HG02588 (cell line): ENCODE results near the gene TMEM190.
"Not testable (repeated sequence)": the region's sequence is repeated elsewhere in the genome, so short reads cannot be mapped to it uniquely, and the experiment has no call there.

ENCODE experiments used
- ATAC-seq: cut with Tn5 transposase; IDR thresholded peaks from one replicate; pipeline ENCODE4 v1.9.1; 2021; ENCODE audit warnings: mild to moderate bottlenecking, moderate library complexity; ENCODE audit not compliant: unreplicated experiment

TMEM190 gene

DNA sequence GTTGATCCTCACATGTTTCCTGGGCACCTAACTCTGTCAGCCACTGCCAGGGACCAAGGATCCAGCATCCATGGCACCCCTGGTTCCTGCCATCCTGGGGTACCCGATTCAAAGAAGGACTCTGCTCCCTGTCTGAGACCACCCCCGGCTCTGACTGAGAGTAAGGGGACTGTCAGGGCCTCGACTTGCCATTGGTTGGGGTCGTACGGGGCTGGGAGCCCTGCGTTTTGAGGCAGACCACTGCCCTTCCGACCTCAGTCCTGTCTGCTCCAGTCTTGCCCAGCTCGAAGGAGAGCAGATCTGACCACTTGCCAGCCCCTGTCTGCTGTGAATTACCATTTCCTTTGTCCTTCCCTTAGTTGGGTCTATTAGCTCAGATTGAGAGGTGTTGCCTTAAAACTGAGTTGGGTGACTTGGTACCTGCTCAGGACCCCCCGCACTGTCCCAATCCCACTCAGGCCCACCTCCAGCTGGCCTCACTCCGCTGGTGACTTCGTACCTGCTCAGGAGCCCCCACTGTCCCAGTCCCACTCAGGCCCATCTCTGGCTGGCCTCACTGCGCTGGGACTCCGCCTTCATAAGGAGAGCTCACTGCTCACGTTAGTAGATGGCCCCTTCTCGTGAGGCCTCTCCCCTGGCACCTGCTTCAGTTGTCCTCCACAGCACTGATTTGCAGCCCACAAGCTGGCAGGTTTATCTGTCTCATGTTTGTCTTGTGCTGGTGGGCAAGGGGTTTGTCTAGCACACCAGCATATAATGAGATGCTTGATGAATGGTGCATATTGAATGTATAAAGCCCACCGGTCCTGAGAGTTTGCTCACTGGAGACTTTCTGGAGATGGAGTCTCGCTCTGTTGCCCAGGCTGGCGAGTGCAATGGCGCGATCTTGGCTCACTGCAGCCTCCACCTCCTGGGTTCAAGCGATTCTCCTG is 13.0 kb downstream of the TMEM190 start:
- ATAC-seq, result no peak

DNA sequence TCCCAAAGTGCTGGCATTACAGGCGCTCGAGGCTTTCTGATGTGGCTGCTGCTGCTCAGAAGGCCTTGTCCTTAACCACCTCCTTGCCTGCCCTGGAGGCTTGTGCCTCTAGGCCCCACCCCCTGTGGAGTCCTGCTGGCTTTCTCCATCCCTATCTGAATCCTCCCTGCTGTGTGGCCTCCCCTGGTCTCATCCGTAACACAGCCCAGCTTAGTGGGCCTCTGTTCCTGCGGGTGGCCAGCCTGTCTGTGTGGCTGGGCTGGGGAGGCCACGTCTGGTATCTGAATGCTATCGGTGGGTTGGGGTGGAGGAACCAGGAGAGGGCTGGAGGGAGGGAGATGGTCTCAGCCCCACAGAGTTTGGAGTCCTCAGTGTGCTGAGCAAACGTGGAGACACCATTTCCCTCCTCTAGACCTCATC is 13.8 kb downstream of the TMEM190 start:
- no peak for ATAC-seq

DNA sequence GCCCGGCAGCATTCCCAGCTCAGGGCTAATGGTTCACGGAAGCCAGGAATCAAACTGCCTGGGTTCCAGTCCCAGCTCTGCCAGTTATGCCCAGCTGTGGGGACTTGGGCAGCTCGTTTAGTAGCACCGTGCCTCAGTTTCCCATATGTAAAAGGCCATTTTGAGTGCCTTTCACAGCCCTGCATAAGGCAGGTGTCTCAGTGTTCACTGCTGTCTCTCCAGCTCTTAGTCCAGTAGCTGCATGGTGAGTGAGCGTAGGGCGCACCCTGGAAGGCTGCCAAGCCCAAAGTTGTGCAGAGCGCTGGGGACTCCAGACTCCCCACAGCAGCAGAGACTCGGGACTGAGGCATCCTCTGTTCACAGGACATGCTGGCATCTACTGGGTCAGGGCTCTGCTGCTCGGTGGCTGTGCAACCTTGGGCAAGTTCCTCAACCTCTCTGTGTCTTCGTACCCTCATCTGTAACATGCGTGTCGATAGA is 14.6 kb downstream of the TMEM190 start:
- ATAC-seq, result no peak

DNA sequence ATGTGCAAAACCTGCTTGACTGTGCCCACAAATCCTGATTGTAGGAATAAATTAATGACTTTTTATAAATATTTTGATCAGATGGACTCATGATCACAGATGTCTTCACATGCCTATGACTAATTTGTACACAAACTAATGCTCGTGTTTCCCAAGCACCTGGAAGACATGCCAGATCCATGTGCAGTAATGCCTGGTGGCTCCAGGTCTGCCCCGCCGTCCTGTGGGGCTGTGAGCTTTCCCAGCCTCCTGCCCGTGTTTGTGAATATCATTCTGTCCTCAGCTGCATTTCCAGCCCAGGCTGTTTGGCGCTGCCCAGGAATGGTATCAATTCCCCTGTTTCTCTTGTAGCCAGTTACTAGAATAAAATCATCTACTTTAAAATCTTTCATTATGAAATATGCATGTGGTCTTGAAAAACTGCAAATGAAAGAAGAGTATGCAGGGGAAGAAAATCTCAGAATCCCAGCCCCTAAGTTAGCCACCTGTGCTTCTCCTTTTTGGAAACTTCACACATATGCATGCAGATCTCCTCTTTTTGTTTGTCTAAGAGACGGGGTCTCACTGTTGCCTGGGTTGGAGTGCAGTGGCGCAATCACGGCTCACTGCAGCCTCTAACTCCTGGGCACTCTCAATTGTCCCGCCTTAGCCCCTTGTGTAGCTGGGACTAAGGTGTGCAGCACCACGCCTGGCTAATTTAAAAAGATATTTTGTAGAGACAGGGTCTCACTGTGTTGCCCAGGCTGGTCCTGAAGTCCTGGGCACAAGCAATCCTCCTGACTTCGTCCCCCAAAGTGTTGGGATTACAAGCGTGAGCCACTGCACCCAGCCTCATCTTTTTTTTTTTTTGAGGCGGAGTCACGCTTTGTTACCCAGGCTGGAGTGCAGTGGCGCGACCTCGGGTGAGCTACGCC is 15.3 kb downstream of the TMEM190 start:
- ATAC-seq, result no peak

DNA sequence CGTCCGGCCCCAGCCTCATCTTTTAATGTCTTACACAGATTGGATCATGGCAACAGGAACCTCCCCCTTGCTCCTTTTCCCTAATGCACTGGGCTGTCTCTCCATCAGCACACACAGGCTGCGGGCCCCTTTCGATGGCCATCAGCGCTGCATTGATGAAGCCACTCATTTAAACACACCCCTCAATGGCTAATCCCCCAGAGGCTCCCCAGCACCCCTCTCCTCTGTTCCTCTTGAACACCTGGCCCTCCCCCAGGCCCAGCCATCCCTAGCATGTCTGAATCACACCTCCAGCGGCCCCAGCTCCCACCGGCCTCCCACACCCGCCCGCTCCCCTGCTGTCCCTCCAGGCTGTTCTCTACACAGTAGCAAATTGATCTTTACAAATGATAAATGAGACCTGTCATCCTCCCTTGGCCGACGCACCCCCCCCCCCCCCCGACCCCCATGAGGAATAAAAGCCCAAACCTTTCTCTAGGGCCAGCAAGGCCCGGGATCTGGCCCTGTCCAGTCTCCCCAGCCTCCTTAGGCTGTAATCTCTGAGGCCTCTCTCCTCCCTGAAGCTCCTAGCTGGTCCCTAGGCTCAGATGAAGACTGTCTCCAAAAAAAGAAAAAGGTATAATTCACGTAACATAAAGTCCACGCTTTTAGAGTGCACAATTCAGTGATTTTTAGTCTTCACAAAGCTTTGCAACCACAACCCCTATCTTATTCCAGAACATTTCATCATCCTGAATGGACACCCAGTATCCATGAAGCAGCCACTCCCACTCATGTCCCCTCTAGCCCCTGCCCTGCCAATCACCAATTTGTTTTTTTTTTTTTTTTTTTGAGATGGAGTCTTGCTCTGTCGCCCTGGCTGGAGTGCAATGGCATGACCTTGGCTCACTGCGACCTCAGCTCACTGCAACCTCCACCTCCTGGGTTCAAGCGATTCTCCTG is 16.5 kb downstream of the TMEM190 start:
- no peak for ATAC-seq

DNA sequence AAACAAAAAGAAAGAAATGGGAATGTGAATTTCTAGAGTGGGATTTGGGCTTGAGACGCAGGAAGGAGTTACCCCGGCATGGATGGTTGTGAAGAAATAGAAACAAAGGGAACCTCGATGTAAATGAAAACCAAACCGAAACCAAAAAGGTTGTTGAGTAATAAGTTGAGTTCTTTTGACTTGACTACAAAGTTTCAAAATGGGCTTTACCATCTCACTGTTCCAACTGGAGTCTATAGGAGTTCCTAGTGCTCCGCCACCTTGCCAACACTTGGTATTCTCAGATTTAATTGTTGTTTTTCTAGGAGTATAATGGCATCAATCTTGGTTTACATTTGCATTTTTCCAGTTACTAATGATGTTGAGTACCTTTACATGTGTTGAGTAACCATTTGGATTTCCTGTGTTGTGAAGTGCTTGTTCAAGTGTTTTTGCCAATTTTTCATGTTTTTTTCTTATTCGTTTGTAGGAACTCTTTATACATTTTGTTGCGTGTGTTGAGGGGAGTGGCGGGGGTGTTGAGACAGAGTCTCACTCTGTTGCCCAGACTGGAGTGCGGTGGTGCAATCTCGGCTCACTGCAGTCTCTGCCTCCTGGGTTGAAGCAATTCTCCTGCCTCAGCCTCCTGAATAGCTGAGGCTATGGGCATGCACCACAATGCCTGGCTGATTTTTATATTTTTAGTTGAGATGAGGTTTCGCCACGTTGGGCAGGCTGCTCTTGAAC is 21.7 kb downstream of the TMEM190 start:
- ATAC-seq, result no peak

DNA sequence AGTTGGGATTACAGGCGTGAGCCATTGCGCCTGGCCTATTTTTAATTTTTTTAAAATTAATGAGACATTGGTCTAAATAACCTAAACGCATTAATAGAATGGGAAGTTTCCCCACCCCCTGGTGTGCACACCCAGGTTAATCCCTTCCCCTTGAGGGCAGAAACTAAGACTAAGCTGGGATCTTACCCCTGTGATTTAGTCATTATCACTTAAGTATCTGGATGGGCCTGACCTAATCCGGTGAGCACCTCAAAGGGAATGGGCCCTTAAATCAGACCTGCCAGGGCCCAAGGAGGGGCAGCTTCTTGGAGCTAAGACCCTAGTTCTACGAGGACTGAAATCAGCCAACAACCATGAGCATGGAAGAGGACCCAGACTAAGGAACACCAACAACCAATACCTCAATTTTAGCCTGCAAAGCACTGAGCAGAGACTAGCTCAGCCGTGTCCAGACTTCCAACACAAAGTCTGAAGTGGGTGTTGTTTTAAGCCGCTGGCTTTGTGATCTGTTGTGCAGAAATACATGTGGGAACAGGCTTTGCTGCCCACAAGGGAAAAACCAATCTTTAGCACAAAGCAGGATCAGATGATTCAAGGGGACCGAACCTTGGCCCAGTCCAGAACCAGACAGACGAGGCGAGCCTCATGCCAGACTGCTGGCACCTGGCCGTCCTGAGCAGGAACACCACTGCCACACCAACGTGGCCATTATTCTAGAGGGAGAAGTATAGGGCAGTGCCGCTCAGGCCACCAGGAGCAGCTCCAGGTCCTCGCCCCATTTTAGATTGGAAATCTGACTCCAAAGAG is 23.9 kb downstream of the TMEM190 start:
- no peak for ATAC-seq

DNA sequence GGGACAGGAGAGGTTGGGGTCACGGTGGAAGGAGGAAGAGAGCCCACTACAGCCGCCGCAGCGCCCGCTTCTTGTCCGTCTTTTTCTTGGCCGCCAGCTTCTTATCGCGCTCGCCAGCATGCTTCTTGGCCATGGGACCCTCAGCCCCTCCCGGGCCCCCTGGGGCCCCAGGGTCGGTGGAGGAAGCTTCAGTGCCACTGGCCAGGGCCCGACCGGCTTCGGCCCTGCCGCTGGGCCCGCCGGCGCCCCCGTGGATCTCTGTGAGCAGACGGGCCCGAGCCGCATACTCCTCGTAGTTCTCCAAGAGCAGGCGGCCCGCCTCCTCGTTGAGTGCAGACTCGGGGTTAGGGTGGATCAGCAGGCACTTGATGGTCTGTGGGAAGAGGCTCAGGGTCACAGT is 24.8 kb downstream of the TMEM190 start:
- not testable (repeated sequence) for ATAC-seq

DNA sequence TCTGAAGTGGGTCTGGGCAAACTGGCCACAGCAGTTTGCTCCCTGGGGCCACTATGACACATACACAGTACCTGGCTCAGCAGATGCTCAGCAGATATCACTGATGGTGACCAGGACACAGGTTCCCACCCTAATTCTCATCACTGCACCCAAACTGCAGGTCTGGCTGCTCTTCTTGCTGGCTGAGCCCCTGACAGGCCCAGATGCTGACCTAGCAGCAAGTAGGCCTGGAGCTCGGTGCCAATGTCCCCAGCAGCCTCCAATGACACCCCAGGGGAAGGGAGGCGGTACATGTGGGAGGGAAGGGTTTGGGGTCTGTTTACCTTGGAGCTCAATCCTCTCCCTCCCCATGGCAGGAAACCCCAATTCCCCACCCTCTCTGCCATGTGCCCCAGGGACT is 25.9 kb downstream of the TMEM190 start:
- ATAC-seq, result no peak

DNA sequence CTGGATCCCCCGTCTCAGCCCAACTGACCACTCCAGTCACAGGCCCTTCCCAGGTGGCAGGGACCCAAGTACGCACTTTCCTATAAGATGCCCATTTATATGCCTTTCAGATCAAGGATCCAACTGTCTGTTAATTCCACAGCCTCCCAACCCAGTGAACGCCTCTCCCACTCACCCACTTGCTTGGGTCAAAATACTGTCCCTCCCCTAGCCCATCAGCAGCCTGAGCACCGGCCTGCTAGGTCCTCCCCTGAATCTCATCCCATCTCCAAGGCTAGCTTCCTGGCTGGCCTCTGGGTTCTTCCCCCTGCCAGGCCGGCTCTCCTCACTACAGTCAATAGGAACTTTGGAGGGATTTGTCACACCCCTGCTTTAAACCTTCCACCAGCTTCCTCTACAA is 29.0 kb downstream of the TMEM190 start:
- no peak for ATAC-seq

DNA sequence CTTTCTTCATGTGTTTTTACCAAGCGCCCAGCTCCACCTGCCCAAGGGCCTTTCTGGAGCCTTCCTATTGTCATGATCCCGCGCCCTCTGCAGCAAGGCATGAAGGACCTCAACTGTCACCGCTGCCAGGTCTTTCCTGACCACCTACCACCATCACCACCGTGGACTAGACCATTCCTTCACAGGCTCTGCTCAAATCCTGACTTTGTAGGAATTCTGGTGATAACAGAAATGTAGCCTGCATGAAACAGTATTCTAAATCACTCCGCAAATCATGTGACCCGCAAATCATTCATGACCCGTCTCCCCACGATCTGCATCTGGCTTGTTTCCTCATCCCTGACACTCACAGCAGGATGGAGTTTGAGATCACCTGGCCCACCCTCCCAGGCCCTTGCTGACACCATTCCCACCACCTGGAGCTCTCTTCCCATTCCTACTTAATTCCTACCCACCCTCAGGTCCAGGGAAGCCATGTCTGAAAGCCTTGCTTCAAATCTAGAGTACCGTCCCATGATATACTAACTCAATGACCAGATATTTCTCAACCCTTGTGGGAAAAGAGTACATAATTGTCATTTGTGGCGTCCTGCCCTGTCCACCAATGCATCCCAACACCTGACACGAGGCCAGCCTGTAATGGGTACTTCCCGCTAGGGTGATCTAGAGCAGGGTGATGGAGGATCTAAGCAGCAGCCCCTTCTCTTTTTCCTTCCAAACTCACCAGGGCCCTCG is 29.6 kb downstream of the TMEM190 start:
- ATAC-seq, result no peak

DNA sequence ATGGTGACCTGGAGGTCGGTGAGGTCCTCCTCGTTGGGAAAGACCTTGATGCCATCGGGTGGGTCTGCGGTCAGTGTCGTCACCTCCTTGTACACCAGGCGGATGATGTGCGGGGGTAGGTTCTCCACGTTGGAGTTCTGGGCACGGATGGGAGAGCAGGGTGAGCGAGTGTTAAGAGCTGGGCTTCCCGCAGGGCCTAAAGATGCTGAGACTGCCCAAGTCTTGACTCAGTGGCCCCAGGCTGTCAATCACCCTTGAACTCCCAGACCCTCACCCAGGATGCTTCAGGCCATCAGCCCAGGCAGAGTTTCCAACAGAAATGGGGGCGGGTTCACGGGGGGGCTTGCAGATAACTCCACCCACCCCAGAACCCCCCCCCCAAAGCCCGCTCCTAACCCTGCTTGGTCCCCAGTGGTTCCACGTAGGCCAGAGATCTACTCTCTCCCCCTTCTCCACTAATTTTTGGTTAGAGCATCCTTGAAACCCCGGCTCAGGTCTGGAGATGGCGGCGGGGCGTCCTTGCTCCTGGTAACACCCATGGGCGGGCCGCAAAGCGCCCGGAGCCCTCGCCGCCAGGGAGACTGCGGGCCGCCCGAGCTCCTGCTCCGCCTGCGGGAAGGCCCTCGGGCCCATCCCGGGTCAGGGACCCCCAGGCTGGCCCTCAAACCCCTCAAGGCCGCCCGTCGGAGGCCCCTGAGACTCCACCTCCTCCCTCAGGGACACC is 30.4 kb downstream of the TMEM190 start:
- no peak for ATAC-seq

DNA sequence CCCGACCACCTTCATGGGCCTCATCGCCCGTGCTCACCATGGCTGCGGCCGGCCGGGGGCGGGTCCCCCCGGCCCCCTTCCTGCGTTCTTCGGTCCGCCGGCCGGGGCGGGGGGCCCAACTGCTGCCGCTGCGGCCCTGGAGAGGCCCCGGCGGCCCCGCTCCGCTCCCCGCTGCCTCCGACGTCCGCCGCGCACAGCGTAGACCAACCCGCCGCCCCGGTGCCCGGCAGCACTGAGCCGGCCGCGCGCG is 30.8 kb downstream of the TMEM190 start, which contains the start of gene UBE2S:
UBE2S (minus strand) TSS at position 239 of the 250 bp plus-strand sequence; CDS start at position 40, 199 bp downstream.
- ATAC-seq, result not testable (repeated sequence)

DNA sequence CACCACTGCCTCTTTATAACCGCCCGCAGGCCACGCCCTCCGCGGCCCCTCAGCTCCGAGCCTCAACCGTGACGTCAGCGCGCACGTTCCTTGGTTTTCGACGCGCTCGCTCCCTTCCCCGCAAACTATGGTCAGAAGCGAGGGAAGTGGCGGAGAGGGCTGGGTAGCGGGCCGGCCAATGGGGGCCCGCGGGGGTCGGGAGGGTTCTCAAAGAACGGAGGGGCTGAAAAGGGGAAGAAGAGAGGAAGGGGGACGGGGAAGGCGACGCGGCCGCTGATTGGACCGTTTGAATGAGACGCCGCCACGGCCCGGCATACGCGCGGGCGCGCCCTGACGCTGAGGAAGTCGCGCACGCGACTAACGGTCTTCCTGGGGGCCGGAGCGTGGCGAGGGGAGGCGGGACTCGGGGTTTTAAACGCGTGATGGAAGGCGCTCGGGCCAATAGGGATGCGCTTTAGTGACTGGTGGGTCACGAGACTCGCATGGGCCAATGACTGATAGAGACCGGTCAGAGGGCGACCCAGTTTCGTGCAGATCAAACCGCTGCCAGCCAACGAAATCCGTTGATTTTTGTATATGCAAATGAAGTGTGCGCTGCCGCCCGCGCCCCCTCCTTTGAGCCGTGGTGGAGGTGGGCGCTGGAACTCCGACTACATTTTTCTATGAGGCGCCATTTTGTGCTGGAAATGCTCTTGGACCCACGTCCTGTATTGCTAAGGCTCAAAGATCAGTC is 31.3 kb downstream of the TMEM190 start:
- ATAC-seq, result peak; percentile 79

DNA sequence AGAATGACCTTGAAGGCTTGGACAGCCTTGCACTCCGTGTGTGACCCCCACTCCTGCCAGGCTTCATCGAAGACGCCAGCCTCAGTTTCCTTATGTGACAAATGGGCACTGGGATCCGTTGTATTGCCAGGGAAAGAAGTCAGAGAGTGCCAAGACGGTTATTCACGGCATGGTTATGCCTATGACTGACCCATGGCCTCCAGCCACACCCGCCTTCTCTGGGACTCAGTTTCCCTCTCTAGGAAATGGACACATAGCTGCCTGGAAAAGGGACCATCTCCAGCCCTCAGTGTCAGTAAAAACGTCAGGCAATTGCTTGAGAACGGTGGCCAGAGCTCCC is 31.9 kb downstream of the TMEM190 start:
- ATAC-seq, result no peak

DNA sequence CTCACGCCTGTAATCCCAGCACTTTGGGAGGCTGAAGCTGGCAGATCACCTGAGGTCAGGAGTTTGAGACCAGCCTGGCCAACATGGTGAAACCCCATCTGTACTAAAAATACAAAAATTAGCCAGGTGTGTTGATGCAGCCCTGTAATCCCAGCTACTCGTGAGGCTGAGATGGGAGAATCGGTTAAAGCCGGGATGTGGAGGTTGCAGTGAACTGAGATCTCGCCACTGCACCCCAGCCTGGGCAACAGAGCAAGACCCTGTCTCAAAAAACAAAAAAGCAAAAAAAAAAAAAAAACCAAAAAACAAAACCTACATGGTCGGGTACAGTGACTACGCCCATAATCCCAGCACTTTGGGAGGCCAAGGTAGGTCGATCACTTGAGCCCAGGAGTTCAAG is 32.6 kb downstream of the TMEM190 start:
- ATAC-seq, result not testable (repeated sequence)

DNA sequence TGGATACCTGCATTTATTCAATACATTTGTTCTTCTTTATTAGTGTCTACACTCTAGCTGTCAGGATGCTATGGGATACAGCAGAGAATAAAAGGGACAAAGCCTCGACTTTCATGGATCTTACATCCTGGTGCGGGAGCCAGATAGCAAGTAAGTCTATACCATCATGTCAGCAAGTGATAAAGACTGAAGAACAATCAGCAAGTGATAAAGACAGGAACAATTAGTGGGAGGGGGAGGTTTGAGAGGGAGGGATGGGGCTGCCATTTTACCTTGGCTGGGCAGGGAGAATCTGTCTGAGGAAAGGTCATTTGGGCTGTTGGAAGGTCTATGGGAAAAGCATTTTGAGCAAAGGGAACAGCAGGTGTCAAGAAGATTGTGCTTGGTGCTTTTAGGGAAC is 33.5 kb downstream of the TMEM190 start:
- ATAC-seq, result no peak
